ENCODE data around the gene TOMM70. TPM values are rescaled to one million over a fixed set of nuclear protein-coding genes. Genes with fewer than 3 reads are reported as not detected.

TOMM70 gene
- total and polyA plus RNA-seq, 2 of the 4 experiments (the other 2 are of a cell fraction): 24.6 to 35.1 TPM

DNA sequence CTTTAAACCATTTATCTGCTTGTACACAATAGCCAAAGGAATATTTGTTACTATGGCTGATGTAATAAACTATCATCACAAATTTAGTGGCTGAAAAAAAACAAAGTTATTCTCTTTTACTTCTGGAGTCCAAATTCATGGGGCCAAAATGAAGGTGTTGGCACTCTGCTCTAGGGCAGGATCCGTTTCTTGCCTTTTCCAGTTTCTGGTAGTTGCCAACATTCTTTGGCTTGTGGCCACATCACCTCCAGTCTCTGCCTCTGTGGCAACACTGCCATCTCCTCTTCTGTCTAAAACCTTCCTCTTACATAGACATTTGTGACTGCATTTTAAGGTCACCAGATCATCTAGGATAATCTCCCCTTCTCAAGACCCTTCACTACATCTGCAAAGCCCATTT lies 39.0 kb downstream of the TOMM70 start:
- H2AK5ac ChIP-seq (ENCODE audit: low read depth, low read length): no peak overlapping the region
- no TSS peak for BruUV-seq (replicated peaks)
- TF ChIP-seq POLR2A (IDR thresholded peaks at IDR 0.05; ENCODE audit: low read depth, low read length) (no peak), MAFK (IDR thresholded peaks at IDR 0.05; ENCODE audit: low read depth, low read length) (no peak), CEBPB (IDR thresholded peaks at IDR 0.05; ENCODE audit: low read depth, low read length) (no peak), RCOR1 (IDR thresholded peaks at IDR 0.05; ENCODE audit: insufficient replicate concordance, low read length) (no peak), SMC3 (IDR thresholded peaks at IDR 0.05; ENCODE audit: low read depth, low read length) (no peak), CHD1 (IDR thresholded peaks at IDR 0.05; ENCODE audit: low read depth, low read length) (no peak), BHLHE40 (IDR thresholded peaks at IDR 0.05; ENCODE audit: low read depth, low read length) (no peak), NFE2L2 (IDR thresholded peaks at IDR 0.05; ENCODE audit: low read depth, low read length) (no peak)
- TF ChIP-seq, protein P1, sequence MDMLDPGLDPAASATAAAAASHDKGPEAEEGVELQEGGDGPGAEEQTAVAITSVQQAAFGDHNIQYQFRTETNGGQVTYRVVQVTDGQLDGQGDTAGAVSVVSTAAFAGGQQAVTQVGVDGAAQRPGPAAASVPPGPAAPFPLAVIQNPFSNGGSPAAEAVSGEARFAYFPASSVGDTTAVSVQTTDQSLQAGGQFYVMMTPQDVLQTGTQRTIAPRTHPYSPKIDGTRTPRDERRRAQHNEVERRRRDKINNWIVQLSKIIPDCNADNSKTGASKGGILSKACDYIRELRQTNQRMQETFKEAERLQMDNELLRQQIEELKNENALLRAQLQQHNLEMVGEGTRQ (IDR thresholded peaks at IDR 0.05; ENCODE audit: low read depth, low read length): no peak
- TF ChIP-seq, protein P2, sequence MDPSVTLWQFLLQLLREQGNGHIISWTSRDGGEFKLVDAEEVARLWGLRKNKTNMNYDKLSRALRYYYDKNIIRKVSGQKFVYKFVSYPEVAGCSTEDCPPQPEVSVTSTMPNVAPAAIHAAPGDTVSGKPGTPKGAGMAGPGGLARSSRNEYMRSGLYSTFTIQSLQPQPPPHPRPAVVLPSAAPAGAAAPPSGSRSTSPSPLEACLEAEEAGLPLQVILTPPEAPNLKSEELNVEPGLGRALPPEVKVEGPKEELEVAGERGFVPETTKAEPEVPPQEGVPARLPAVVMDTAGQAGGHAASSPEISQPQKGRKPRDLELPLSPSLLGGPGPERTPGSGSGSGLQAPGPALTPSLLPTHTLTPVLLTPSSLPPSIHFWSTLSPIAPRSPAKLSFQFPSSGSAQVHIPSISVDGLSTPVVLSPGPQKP (IDR thresholded peaks at IDR 0.05; ENCODE audit: borderline replicate concordance, low read depth, low read length): no peak
- no peak overlapping the region for H3K27ac ChIP-seq (ENCODE audit: insufficient read depth, low read length)
- ATAC-seq (ENCODE audit: low read depth) (no peak), DNase-seq (no peak)
- H3K4me2 ChIP-seq (ENCODE audit: low read depth, low read length): no peak overlapping the region
- 0 out of 2 replicates have a peak, but pooled peaks cover 2% of the 10 kb centered on the region for H3K9me1 ChIP-seq (ENCODE audit: insufficient read depth, low read length)
- no peak overlapping the region for H2BK5ac ChIP-seq (ENCODE audit: low read depth, low read length, poor library complexity, severe bottlenecking)
- no peak overlapping the region for H2BK20ac ChIP-seq (ENCODE audit: low read depth, low read length)
- no peak overlapping the region for H4K5ac ChIP-seq (ENCODE audit: low read depth, low read length)
- no peak overlapping the region for H4K91ac ChIP-seq (ENCODE audit: insufficient read depth, low read depth, low read length)
- no peak overlapping the region for H3K4me3 ChIP-seq (ENCODE audit: insufficient read depth, low read depth, low read length)
- H3K36me3 ChIP-seq (ENCODE audit: control insufficient read depth, insufficient read depth, low read length): peaks cover 28% of the 10 kb centered on the region
- peaks cover 4% of the 10 kb centered on the region for H3K9me3 ChIP-seq (ENCODE audit: control insufficient read depth, insufficient read depth, low read length)
- H3K9ac ChIP-seq (ENCODE audit: low read depth, low read length): no peak overlapping the region
- H3K4me1 ChIP-seq (ENCODE audit: control insufficient read depth, insufficient read depth, low read length): no peaks in the 10 kb centered on the region
- H3K56ac ChIP-seq (ENCODE audit: extremely low read depth, insufficient read depth, low read length): no peak overlapping the region
- no peak overlapping the region for H3K4ac ChIP-seq (ENCODE audit: low read depth, low read length)
- no peaks in the 10 kb centered on the region for H3K27me3 ChIP-seq (ENCODE audit: control insufficient read depth, insufficient read depth, low read length)
- intact Hi-C loops (cut with micrococcal nuclease): no loop called here
- dilution Hi-C loops (cut with HindIII; ENCODE audit: low sequenced_read_pairs, unreplicated experiment): no loop called here
- ChIA-PET POLR2A (ENCODE audit: unreplicated experiment) (no interaction called here), CTCF (no interaction called here)
- 100% methylated on average over 1 of the region's 1 CpG; no CpG with 5 or more reads in 1 of the 2 experiments for WGBS, 2 experiments (ENCODE audit: extremely low coverage in 2 of 2, insufficient read length in 1 of 2)
- H3K23ac ChIP-seq (ENCODE audit: low read depth, low read length): no peak overlapping the region
- no peak overlapping the region for H2AFZ ChIP-seq (replicated peaks; ENCODE audit: low read length, poor library complexity)
- no peak overlapping the region for H2AK9ac ChIP-seq (replicated peaks; ENCODE audit: low read depth, low read length, poor library complexity)
- no peak overlapping the region for H3K14ac ChIP-seq (replicated peaks; ENCODE audit: low read depth, low read length)
- H4K20me1 ChIP-seq (ENCODE audit: insufficient read depth, low read length): no peaks in the 10 kb centered on the region
- H3K79me1 ChIP-seq (ENCODE audit: low read depth in 1 of 2, low read length in 2 of 2): no peaks in the 10 kb centered on the region; a peak in 1 of 4 replicates
- no peak overlapping the region for H2BK15ac ChIP-seq (ENCODE audit: low read depth, low read length)
- no peak overlapping the region for H2BK120ac ChIP-seq (ENCODE audit: low read depth, low read length)
- in situ Hi-C loops (cut with MboI; ENCODE audit: low sequenced_read_pairs): no loop called here
- H3K18ac ChIP-seq (ENCODE audit: low read depth, low read length): no peak overlapping the region
- no peak overlapping the region for H4K8ac ChIP-seq (ENCODE audit: low read depth in 2 of 2, low read length in 2 of 2)

All from IMR-90 (cell line).